ENCODE data around the gene PYROXD2.

- no peak for TF ChIP-seq EZH2 (IDR thresholded peaks at IDR 0.05; ENCODE audit: low read depth, unreplicated experiment)
- TF ChIP-seq CTCF (conservative IDR thresholded peaks at IDR 0.05; ENCODE audit: low read depth in 2 of 2): no peak
- no peak for TF ChIP-seq POLR2AphosphoS5 (IDR thresholded peaks at IDR 0.05; ENCODE audit: low read depth)
- no peak for TF ChIP-seq REST (IDR thresholded peaks at IDR 0.05; ENCODE audit: unreplicated experiment)
- TF ChIP-seq EZH2phosphoT487 (IDR thresholded peaks at IDR 0.05; ENCODE audit: unreplicated experiment): no peak
- no peak for TF ChIP-seq CREB1 (CRISPR knock-in tag; IDR thresholded peaks at IDR 0.05; ENCODE audit: low read depth)
- no peak for TF ChIP-seq JUNB (IDR thresholded peaks at IDR 0.05; ENCODE audit: unreplicated experiment)
Observed at GRCh38 chr10:98430427-98430826, 15.4 kb upstream of the PYROXD2 start.
